ENCODE measurements around the gene PLAU.
"Not testable (repeated sequence)": the region's sequence is repeated elsewhere in the genome, so short reads cannot be mapped to it uniquely, and the experiment has no call there.

PLAU gene

GRCh38 chr10:73876971-73877370 lies 34.0 kb upstream of the PLAU start:
- no peak for DNase-seq

GRCh38 chr10:73877533-73878160 lies 33.3 kb upstream of the PLAU start:
- no peak for DNase-seq

- no peak for DNase-seq
Observed at GRCh38 chr10:73878365-73878764, 32.6 kb upstream of the PLAU start.

- DNase-seq: peak; percentile 83 to 95 (median 90)
Observed at GRCh38 chr10:73879296-73880173, 31.4 kb upstream of the PLAU start.

- no peak for DNase-seq
Observed at GRCh38 chr10:73881221-73881919, 29.6 kb upstream of the PLAU start.

- no peak for DNase-seq
Observed at GRCh38 chr10:73884017-73884416, 26.9 kb upstream of the PLAU start.

- DNase-seq: peak; percentile 36 to 69 (median 56)
Observed at GRCh38 chr10:73886085-73886529, 24.8 kb upstream of the PLAU start.

GRCh38 chr10:73886661-73887293 lies 24.2 kb upstream of the PLAU start:
- no peak for DNase-seq

- no peak for DNase-seq
Observed at GRCh38 chr10:73887294-73888039, 23.5 kb upstream of the PLAU start.

GRCh38 chr10:73888514-73888913 lies 22.4 kb upstream of the PLAU start:
- DNase-seq: no peak

GRCh38 chr10:73889014-73889413 lies 21.9 kb upstream of the PLAU start:
- DNase-seq: no peak

GRCh38 chr10:73889416-73889815 lies 21.5 kb upstream of the PLAU start:
- not testable (repeated sequence) for DNase-seq

GRCh38 chr10:73890261-73890660 lies 20.7 kb upstream of the PLAU start:
- DNase-seq: no peak

- not testable (repeated sequence) for DNase-seq
Observed at GRCh38 chr10:73890830-73891229, 20.1 kb upstream of the PLAU start.

GRCh38 chr10:73891540-73891939 lies 19.4 kb upstream of the PLAU start:
- no peak for DNase-seq

- no peak for DNase-seq
Observed at GRCh38 chr10:73892310-73893030, 18.5 kb upstream of the PLAU start.

GRCh38 chr10:73893426-73893825 lies 17.5 kb upstream of the PLAU start:
- no peak for DNase-seq

GRCh38 chr10:73894245-73894971 lies 16.5 kb upstream of the PLAU start:
- DNase-seq: peak in 1 of 5 donors; percentile 44

GRCh38 chr10:73895381-73895780 lies 15.6 kb upstream of the PLAU start:
- DNase-seq: not testable (repeated sequence)

- no peak for DNase-seq
Observed at GRCh38 chr10:73897693-73898092, 13.2 kb upstream of the PLAU start.
